Upper lobe of left lung (tissue), 6 donors: ENCODE results near the gene SBF1. TPM values are rescaled to one million over a fixed set of nuclear protein-coding genes. Genes with fewer than 3 reads are reported as not detected.

Source experiments
- ATAC-seq, 2 donors: fragments of 200-7000 bp; cut with Tn5 transposase; one replicate each; pipeline ENCODE4 v1.9.1; 2022; ENCODE audit warnings: mild to moderate bottlenecking in 2 of 2, moderate library complexity in 2 of 2; ENCODE audit not compliant: low FRiP score in 2 of 2
- DNase-seq, 2 donors: peaks; one replicate each; pipeline ENCODE4 v3.0.0-alpha.2; 2019 to 2020
- H3K27ac ChIP-seq, 4 donors: fragments of 200-600 bp; sonication (generic); one replicate each; pipeline ENCODE4 v1.5.1; 2016 to 2019
- H3K27me3 ChIP-seq, 4 donors: fragments of 200-600 bp; sonication (generic); one replicate each; pipeline ENCODE4 v1.5.1; 2017 to 2019
- H3K36me3 ChIP-seq, 4 donors: fragments of 200-600 bp; sonication (generic); one replicate each; pipeline ENCODE4 v1.5.1; 2016 to 2019
- H3K4me1 ChIP-seq, 4 donors: fragments of 200-600 bp; sonication (generic); one replicate each; pipeline ENCODE4 v1.5.1; 2018 to 2019
- H3K4me3 ChIP-seq, 4 donors: fragments of 200-600 bp; sonication (generic); one replicate each; pipeline ENCODE4 v1.5.1; 2017 to 2019; ENCODE audit warnings: mild to moderate bottlenecking in 2 of 4, moderate library complexity in 1 of 4
- H3K9me3 ChIP-seq, 4 donors: fragments of 200-600 bp; sonication (generic); one replicate each; pipeline ENCODE4 v1.5.1; 2018 to 2019
- CTCF ChIP-seq, 6 experiments: fragments of 450-650 bp in 4 of 6; fragments of 200-600 bp in 2 of 6; sonication (generic) in 2 of 6; IDR thresholded peaks; one replicate each; pipeline ENCODE4 v1.5.1; 2016 to 2019; ENCODE audit warnings: antibody characterized with exemption in 6 of 6
- EP300 ChIP-seq, 4 donors: sonication (generic); formaldehyde crosslinking; IDR thresholded peaks; one replicate each; pipeline ENCODE4 v1.5.1; 2017; ENCODE audit warnings: antibody characterized with exemption in 4 of 4, control low read depth in 2 of 4
- POLR2A ChIP-seq, 4 donors: fragments of 450-650 bp; IDR thresholded peaks; one replicate each; pipeline ENCODE4 v1.5.1; 2016 to 2017; ENCODE audit warnings: antibody characterized with exemption in 4 of 4, mild to moderate bottlenecking in 2 of 4
- POLR2AphosphoS5 ChIP-seq, 2 donors: sonication (generic); formaldehyde crosslinking; IDR thresholded peaks; one replicate each; pipeline ENCODE4 v1.5.1; 2017; ENCODE audit warnings: antibody characterized with exemption in 2 of 2
- WGBS, 2 donors: methylation state at CpG; one replicate each; pipeline ENCODE4 v1.1.5; 2017 to 2018; 5-methylcytosine and 5-hydroxymethylcytosine counted together
- total RNA-seq, 6 donors: library from RNA; depleted of rRNA in 4 of 6; stranded (reverse); fragments of >200 nt in 4 of 6; gene quantifications; one replicate each; pipeline versions ENCODE4 v1.1.0 to v1.2.1, GENCODE V29; 2016 to 2021
- donor health status: DM: no; HTN: no; CAD: no; lungs with moderate emphysema.
- donor health status: DM: no; HTN: yes; CAD: no; lungs with severe emphysema.

The SBF1 gene
- total RNA-seq, 6 donors from 2014 or later, result 44.6 to 117 (median 75.7) TPM

GRCh38 chr22:50506611-50507420 is 32.0 kb upstream of the SBF1 start:
- 41 to 79% methylated on average over 3 to 21 of the region's 21 CpGs for WGBS, 2 donors
- Histone ChIP-seq H3K9me3 (no peaks in the 10 kb centered on the region), H3K4me3 (peak overlapping the region; percentile 81 to 99 (median 98)), H3K27ac (peak overlapping the region; percentile 87 to 94 (median 90)), H3K36me3 (peaks cover 15 to 40% (median 36%) of the 10 kb centered on the region in 4 donors), H3K27me3 (no peaks in the 10 kb centered on the region), H3K4me1 (peaks cover 23 to 39% (median 24%) of the 10 kb centered on the region in 4 donors)
- ATAC-seq (peak in 1 of 2 donors; percentile 2), DNase-seq (peak in 1 of 2 donors; percentile 87)
- no peak for TF ChIP-seq EP300 (IDR thresholded peaks at IDR 0.05)
- no peak for TF ChIP-seq POLR2AphosphoS5 (IDR thresholded peaks at IDR 0.05)
- TF ChIP-seq CTCF (IDR thresholded peaks at IDR 0.05), result no peak
- TF ChIP-seq POLR2A (IDR thresholded peaks at IDR 0.05), result no peak

GRCh38 chr22:50505776-50506610 is 31.2 kb upstream of the SBF1 start:
- no peak for ATAC-seq
- peak overlapping the region in 2 of 4 donors; percentile 81 to 99 for H3K4me3 ChIP-seq

GRCh38 chr22:50505276-50505775 is 30.5 kb upstream of the SBF1 start:
- TF ChIP-seq POLR2A (IDR thresholded peaks at IDR 0.05) (no peak), EP300 (IDR thresholded peaks at IDR 0.05) (no peak), CTCF (IDR thresholded peaks at IDR 0.05) (no peak), POLR2AphosphoS5 (IDR thresholded peaks at IDR 0.05) (no peak)
- Histone ChIP-seq H3K9me3 (no peaks in the 10 kb centered on the region), H3K27ac (no peak overlapping the region), H3K4me3 (no peak overlapping the region), H3K27me3 (no peaks in the 10 kb centered on the region), H3K4me1 (peaks cover 19 to 39% (median 24%) of the 10 kb centered on the region in 4 donors), H3K36me3 (peaks cover 15 to 36% (median 34%) of the 10 kb centered on the region in 4 donors)
- WGBS, 2 donors, result 94 to 96% methylated on average over 11 to 13 of the region's 14 CpGs
- DNase-seq (no peak), ATAC-seq (no peak)

More at GRCh38 chr22:50505776-50506610, 31.2 kb upstream of the SBF1 start:
- no peaks in the 10 kb centered on the region for H3K27me3 ChIP-seq
- peaks cover 15 to 40% (median 36%) of the 10 kb centered on the region in 4 donors for H3K36me3 ChIP-seq
- H3K27ac ChIP-seq, result peak overlapping the region in 1 of 4 donors; percentile 91
- TF ChIP-seq CTCF (IDR thresholded peaks at IDR 0.05) (no peak), POLR2AphosphoS5 (IDR thresholded peaks at IDR 0.05) (no peak), EP300 (IDR thresholded peaks at IDR 0.05) (no peak), POLR2A (IDR thresholded peaks at IDR 0.05) (no peak)
- no peaks in the 10 kb centered on the region for H3K9me3 ChIP-seq
- H3K4me1 ChIP-seq, result peaks cover 19 to 39% (median 24%) of the 10 kb centered on the region in 4 donors
- peak in 1 of 2 donors; percentile 86 for DNase-seq
- WGBS, 2 donors, result 92 to 96% methylated on average over 22 to 38 of the region's 41 CpGs

DNA sequence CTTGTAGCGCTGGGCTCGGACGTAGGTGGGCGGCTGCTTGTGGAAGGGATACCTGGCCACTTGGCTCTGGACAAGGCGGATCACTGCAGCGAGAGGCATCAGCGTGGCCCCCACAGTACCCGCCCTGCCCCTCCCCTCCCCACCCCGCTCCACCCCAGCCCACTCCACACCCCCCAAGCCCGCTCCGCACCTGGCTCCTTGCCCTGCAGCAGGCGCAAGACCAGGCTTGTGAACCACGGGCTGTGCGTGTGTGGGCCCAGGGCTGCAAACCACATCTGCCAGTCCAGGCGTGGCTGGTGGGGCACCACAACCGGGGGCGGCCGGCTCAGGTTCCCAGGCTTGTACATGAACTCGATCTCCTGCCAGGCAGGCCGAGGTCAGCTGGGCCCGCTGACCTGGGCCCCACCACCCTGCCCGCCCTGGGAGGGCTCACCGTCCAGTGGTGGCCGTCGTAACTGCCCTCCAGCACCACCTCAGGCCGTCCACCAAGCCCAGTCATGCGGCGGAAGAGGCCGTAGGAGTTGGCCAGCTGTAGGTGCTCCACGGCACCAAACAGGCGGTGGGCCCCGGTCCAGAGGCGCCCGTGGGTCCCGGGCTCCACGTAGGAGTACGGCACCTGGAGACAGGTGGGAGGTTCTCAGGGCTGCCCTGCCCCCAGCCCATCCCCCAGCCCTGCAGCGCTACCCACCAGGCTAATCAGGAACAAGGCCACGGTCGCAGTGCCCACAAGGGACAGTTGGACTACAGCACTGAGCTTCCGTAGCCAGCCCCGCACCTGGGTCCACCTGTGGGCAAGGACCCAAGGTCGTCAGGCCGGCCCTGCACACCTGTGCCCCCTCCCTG is 29.8 kb upstream of the SBF1 start:
- no peaks in the 10 kb centered on the region for H3K27me3 ChIP-seq
- peaks cover 19 to 35% (median 22%) of the 10 kb centered on the region in 4 donors for H3K4me1 ChIP-seq
- TF ChIP-seq POLR2A (IDR thresholded peaks at IDR 0.05) (no peak), POLR2AphosphoS5 (IDR thresholded peaks at IDR 0.05) (no peak), CTCF (IDR thresholded peaks at IDR 0.05) (no peak), EP300 (IDR thresholded peaks at IDR 0.05) (no peak)
- H3K36me3 ChIP-seq, result peaks cover 15 to 36% (median 33%) of the 10 kb centered on the region in 4 donors
- H3K4me3 ChIP-seq, result no peak overlapping the region
- no peaks in the 10 kb centered on the region for H3K9me3 ChIP-seq
- no peak overlapping the region for H3K27ac ChIP-seq
- 96% methylated on average over 42 of the region's 44 CpGs; no CpG with 5 or more reads in 1 of the 2 donors for WGBS, 2 donors
- DNase-seq (peak in 1 of 2 donors; percentile 83), ATAC-seq (no peak)
